IMR-90 (cell line): ENCODE measurements around the gene NRDC. TPM values are rescaled to one million over a fixed set of nuclear protein-coding genes. Genes with fewer than 3 reads are reported as not detected.

Experiments
- ATAC-seq: fragments of 200-7000 bp; cut with Tn5 transposase; 2 replicates; pipeline ENCODE4 v1.9.1; 2020; ENCODE audit warnings: low read depth, mild to moderate bottlenecking, moderate library complexity
- BruUV-seq: library from RNA; stranded (reverse); fragments of 400-500 nt; replicated peaks from 2 replicates; lab custom pipeline; 2021; lab: Mats Ljungman, UMichigan
- CTCF ChIA-PET: fragments of 300-600 bp; formaldehyde crosslinking; extraction: SDS; loops from one replicate; lab custom pipeline; 2021; ENCODE audit warnings: antibody characterized with exemption; lab: Yijun Ruan, JAX
- POLR2A ChIA-PET: fragments of 300-600 bp; sonication (Branson Sonifier 250); formaldehyde crosslinking; loops from one replicate; lab custom pipeline; 2022; ENCODE audit warnings: antibody characterized with exemption; ENCODE audit not compliant: unreplicated experiment; lab: Charles Lee
- DNase-seq: peaks from one replicate; pipeline ENCODE4 v3.0.0; 2013
- H2AFZ ChIP-seq: replicated peaks from 2 replicates; pipeline ENCODE3; 2013; ENCODE audit warnings: low read length, mild to moderate bottlenecking; ENCODE audit not compliant: poor library complexity
- H2AK5ac ChIP-seq: 2 replicates; pipeline ENCODE4 v1.6.1; 2013; ENCODE audit warnings: low read depth, low read length, inconsistent platforms
- H2AK9ac ChIP-seq: replicated peaks from 2 replicates; pipeline ENCODE3; 2013; ENCODE audit warnings: mild to moderate bottlenecking, low read depth, low read length, moderate library complexity; ENCODE audit not compliant: poor library complexity
- H2BK120ac ChIP-seq: 2 replicates; pipeline ENCODE4 v1.6.1; 2013; ENCODE audit warnings: low read depth, low read length, inconsistent platforms
- H2BK15ac ChIP-seq: 3 replicates; pipeline ENCODE4 v1.6.1; 2013; ENCODE audit warnings: low read depth, low read length, inconsistent platforms
- H2BK20ac ChIP-seq: 2 replicates; pipeline ENCODE4 v1.6.1; 2013; ENCODE audit warnings: low read depth, mild to moderate bottlenecking, inconsistent platforms, low read length, moderate library complexity
- H2BK5ac ChIP-seq: 2 replicates; pipeline ENCODE4 v1.6.1; 2013; ENCODE audit warnings: mild to moderate bottlenecking, low read depth, low read length, inconsistent platforms; ENCODE audit not compliant: poor library complexity, severe bottlenecking
- H3K14ac ChIP-seq: replicated peaks from 2 replicates; pipeline ENCODE4 v1.6.1; 2013; ENCODE audit warnings: low read depth, low read length, inconsistent platforms
- H3K18ac ChIP-seq: 2 replicates; pipeline ENCODE4 v1.6.1; 2013; ENCODE audit warnings: low read depth, low read length, control low read depth
- H3K23ac ChIP-seq: 2 replicates; pipeline ENCODE4 v1.6.1; 2013; ENCODE audit warnings: low read depth, low read length, inconsistent platforms
- H3K27ac ChIP-seq: 2 replicates; pipeline ENCODE4 v1.5.1; 2013; ENCODE audit warnings: mild to moderate bottlenecking, control low read depth, low read length; ENCODE audit not compliant: insufficient read depth
- H3K27me3 ChIP-seq: 2 replicates; pipeline ENCODE4 v1.6.1; 2013; ENCODE audit warnings: low read length; ENCODE audit not compliant: control insufficient read depth, insufficient read depth
- H3K36me3 ChIP-seq: 2 replicates; pipeline ENCODE4 v1.6.1; 2013; ENCODE audit warnings: low read length, mixed read lengths; ENCODE audit not compliant: control insufficient read depth, insufficient read depth
- H3K4ac ChIP-seq: 2 replicates; pipeline ENCODE4 v1.6.1; 2013; ENCODE audit warnings: low read depth, low read length, inconsistent platforms
- H3K4me1 ChIP-seq: 2 replicates; pipeline ENCODE4 v1.6.1; 2013; ENCODE audit warnings: low read length, mixed read lengths; ENCODE audit not compliant: control insufficient read depth, insufficient read depth
- H3K4me2 ChIP-seq: 2 replicates; pipeline ENCODE4 v1.6.1; 2013; ENCODE audit warnings: low read depth, mild to moderate bottlenecking, control low read depth, low read length, moderate library complexity
- H3K4me3 ChIP-seq: 2 replicates; pipeline ENCODE4 v1.5.1; 2013; ENCODE audit warnings: low read depth, mild to moderate bottlenecking, control low read depth, low read length, moderate library complexity; ENCODE audit not compliant: insufficient read depth
- H3K56ac ChIP-seq: 2 replicates; pipeline ENCODE4 v1.6.1; 2013; ENCODE audit warnings: low read length, inconsistent platforms; ENCODE audit not compliant: insufficient read depth; ENCODE audit errors: extremely low read depth
- H3K79me1 ChIP-seq, 2 experiments: 2 replicates each; pipeline ENCODE4 v1.6.1; 2013; ENCODE audit warnings: low read length in 2 of 2, inconsistent platforms in 1 of 2, low read depth in 1 of 2
- H3K9ac ChIP-seq: 2 replicates; pipeline ENCODE4 v1.6.1; 2013; ENCODE audit warnings: low read depth, low read length, control low read depth
- H3K9me1 ChIP-seq: 2 replicates; pipeline ENCODE4 v1.6.1; 2013; ENCODE audit warnings: low read length, inconsistent platforms; ENCODE audit not compliant: insufficient read depth
- H3K9me3 ChIP-seq: 2 replicates; pipeline ENCODE4 v1.6.1; 2013; ENCODE audit warnings: low read length; ENCODE audit not compliant: control insufficient read depth, insufficient read depth
- H4K20me1 ChIP-seq: 2 replicates; pipeline ENCODE4 v1.6.1; 2013; ENCODE audit warnings: low read length, inconsistent platforms; ENCODE audit not compliant: insufficient read depth
- H4K5ac ChIP-seq: 2 replicates; pipeline ENCODE4 v1.6.1; 2013; ENCODE audit warnings: mild to moderate bottlenecking, low read depth, low read length, control low read depth
- H4K8ac ChIP-seq, 2 experiments: 2 replicates each; pipeline ENCODE4 v1.6.1; 2013; ENCODE audit warnings: low read depth in 2 of 2, low read length in 2 of 2, control low read depth in 1 of 2, inconsistent platforms in 1 of 2
- H4K91ac ChIP-seq: 2 replicates; pipeline ENCODE4 v1.6.1; 2013; ENCODE audit warnings: low read depth, low read length, inconsistent platforms; ENCODE audit not compliant: insufficient read depth
- BHLHE40 ChIP-seq: fragments of 150-350 bp; IDR thresholded peaks from 2 replicates; pipeline ENCODE4 v1.6.1; 2016; ENCODE audit warnings: mild to moderate bottlenecking, low read depth, low read length
- CEBPB ChIP-seq: IDR thresholded peaks from 2 replicates; pipeline ENCODE4 v1.6.1; 2012; ENCODE audit warnings: low read depth, low read length, improper control_type of control experiment
- RAD21 ChIP-seq: IDR thresholded peaks from 2 replicates; pipeline ENCODE4 v1.6.1; 2012; ENCODE audit warnings: low read length, improper control_type of control experiment
- WGBS, 2 experiments: methylation state at CpG; one replicate each; pipeline versions ENCODE4 v1.1.5 to v1.1.7; 2013; ENCODE audit warnings: missing lambda C conversion rate in 2 of 2; ENCODE audit not compliant: insufficient read length in 1 of 2; ENCODE audit errors: extremely low coverage in 2 of 2; 5-methylcytosine and 5-hydroxymethylcytosine counted together
- dilution Hi-C: fragments of 300-500 bp; cut with HindIII; formaldehyde crosslinking; loops from one replicate; pipeline ENCODE4 v1.14.3; 2018; ENCODE audit warnings: low sequenced_read_pairs; ENCODE audit not compliant: unreplicated experiment
- in situ Hi-C: fragments of 300-500 bp; cut with MboI; formaldehyde crosslinking; loops from 3 replicates; pipeline ENCODE4 v1.14.3; 2019; ENCODE audit warnings: low sequenced_read_pairs, inconsistent platforms, mixed read lengths
- intact Hi-C: fragments of 100-400 bp; cut with micrococcal nuclease; formaldehyde crosslinking; loops from 2 replicates; pipeline ENCODE4 v1.10.0; 2022
- polyA plus RNA-seq, 3 experiments: library from polyadenylated mRNA; depleted of rRNA; stranded (reverse); fragments of >200 nt; gene quantifications; 2 replicates each; pipeline ENCODE4 v1.2.3, GENCODE V29; 2012; ENCODE audit warnings: low replicate concordance in 1 of 3
- total RNA-seq: library from RNA; depleted of rRNA; stranded (reverse); fragments of >200 nt; gene quantifications from 2 replicates; pipeline ENCODE4 v1.2.3, GENCODE V29; 2012
- TF ChIP-seq, protein P1 (sequence below): fragments of 150-350 bp; IDR thresholded peaks from 2 replicates; pipeline ENCODE4 v1.6.1; 2016; ENCODE audit warnings: low read depth, mild to moderate bottlenecking, low read length, moderate library complexity, borderline replicate concordance
- TF ChIP-seq, protein P2 (sequence below): conservative IDR thresholded peaks from 2 replicates; pipeline ENCODE4 v1.5.1; 2012; ENCODE audit warnings: mild to moderate bottlenecking, low read depth, low read length, improper control_type of control experiment

Gene NRDC
- total and polyA plus RNA-seq, 2 of the 4 experiments (the other 2 are of a cell fraction): 75.8 to 84.7 TPM

- Histone ChIP-seq H3K79me1 (peaks cover 0 to 7% of the 10 kb centered on the region in 2 experiments; a peak in 1 of 4 replicates), H2BK20ac (peak overlapping the region; percentile 100), H3K27ac (peak overlapping the region; percentile 90), H3K4ac (peak overlapping the region; percentile 100), H3K9me3 (no peaks in the 10 kb centered on the region), H3K4me1 (peaks cover 14% of the 10 kb centered on the region), H4K20me1 (no peaks in the 10 kb centered on the region), H3K4me3 (no peak overlapping the region), H2BK5ac (peak overlapping the region; percentile 100), H3K9ac (no peak overlapping the region), H3K4me2 (no peak overlapping the region), H3K23ac (peak overlapping the region; percentile 96; the same call in 1 of the 2 replicates), H4K8ac (peak overlapping the region; percentile 78 to 97), H4K5ac (peak overlapping the region; percentile 98), H2AK9ac (peak overlapping the region; percentile 51), H2AK5ac (peak overlapping the region; percentile 100), H3K27me3 (no peaks in the 10 kb centered on the region), H2BK120ac (peak overlapping the region; percentile 100), H2BK15ac (peak overlapping the region; percentile 100), H3K56ac (peak overlapping the region; percentile 82), H3K14ac (peak overlapping the region; percentile 98), H3K18ac (peak overlapping the region; percentile 97), H4K91ac (peak overlapping the region; percentile 100), H3K36me3 (no peaks in the 10 kb centered on the region), H2AFZ (peak overlapping the region; percentile 73), H3K9me1 (peaks cover 6% of the 10 kb centered on the region)
- in situ Hi-C loops: loop anchor here (5.0 to 25.0 kb wide), 2 partner anchors 98 to 388 kb away; no protein-coding TSS in a partner anchor
- ChIA-PET CTCF (no interaction called here), POLR2A (interaction anchor here (0.8 kb wide), 1 partner anchor 57 kb away, joined by 3 read pairs; no protein-coding TSS in a partner anchor)
- DNase-seq (no peak), ATAC-seq (no peak)
- TF ChIP-seq BHLHE40: no peak
- TF ChIP-seq CEBPB: no peak
- TF ChIP-seq, protein P1, sequence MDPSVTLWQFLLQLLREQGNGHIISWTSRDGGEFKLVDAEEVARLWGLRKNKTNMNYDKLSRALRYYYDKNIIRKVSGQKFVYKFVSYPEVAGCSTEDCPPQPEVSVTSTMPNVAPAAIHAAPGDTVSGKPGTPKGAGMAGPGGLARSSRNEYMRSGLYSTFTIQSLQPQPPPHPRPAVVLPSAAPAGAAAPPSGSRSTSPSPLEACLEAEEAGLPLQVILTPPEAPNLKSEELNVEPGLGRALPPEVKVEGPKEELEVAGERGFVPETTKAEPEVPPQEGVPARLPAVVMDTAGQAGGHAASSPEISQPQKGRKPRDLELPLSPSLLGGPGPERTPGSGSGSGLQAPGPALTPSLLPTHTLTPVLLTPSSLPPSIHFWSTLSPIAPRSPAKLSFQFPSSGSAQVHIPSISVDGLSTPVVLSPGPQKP: no peak
- TF ChIP-seq, protein P2, sequence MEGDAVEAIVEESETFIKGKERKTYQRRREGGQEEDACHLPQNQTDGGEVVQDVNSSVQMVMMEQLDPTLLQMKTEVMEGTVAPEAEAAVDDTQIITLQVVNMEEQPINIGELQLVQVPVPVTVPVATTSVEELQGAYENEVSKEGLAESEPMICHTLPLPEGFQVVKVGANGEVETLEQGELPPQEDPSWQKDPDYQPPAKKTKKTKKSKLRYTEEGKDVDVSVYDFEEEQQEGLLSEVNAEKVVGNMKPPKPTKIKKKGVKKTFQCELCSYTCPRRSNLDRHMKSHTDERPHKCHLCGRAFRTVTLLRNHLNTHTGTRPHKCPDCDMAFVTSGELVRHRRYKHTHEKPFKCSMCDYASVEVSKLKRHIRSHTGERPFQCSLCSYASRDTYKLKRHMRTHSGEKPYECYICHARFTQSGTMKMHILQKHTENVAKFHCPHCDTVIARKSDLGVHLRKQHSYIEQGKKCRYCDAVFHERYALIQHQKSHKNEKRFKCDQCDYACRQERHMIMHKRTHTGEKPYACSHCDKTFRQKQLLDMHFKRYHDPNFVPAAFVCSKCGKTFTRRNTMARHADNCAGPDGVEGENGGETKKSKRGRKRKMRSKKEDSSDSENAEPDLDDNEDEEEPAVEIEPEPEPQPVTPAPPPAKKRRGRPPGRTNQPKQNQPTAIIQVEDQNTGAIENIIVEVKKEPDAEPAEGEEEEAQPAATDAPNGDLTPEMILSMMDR: no peak
- TF ChIP-seq RAD21: no peak
- WGBS, 2 experiments: no CpG with 5 or more reads among the region's 10 CpGs
- no TSS peak for BruUV-seq
- dilution Hi-C loops: no loop called here
- intact Hi-C loops: loop anchor here (5.0 kb wide), 1 partner anchor 383 kb away; no protein-coding TSS in a partner anchor
These were observed 20.5 kb upstream of the NRDC start for GRCh38 chr1:51899022-51899421.
